OCI-LY1 (cell line): ENCODE data around the gene PRKCZ.
"Not testable (repeated sequence)": the region's sequence is repeated elsewhere in the genome, so short reads cannot be mapped to it uniquely, and the experiment has no call there.

ENCODE experiments used
- H2AFZ ChIP-seq: fragments of 200-600 bp; sonication (generic), shearing (Covaris generic); 2 replicates; pipeline ENCODE4 v1.6.0; 2014; ENCODE audit warnings: antibody characterized with exemption, mild to moderate bottlenecking, low read length
- H3F3A ChIP-seq: fragments of 200-600 bp; sonication (generic), shearing (Covaris generic); 2 replicates; pipeline ENCODE4 v1.6.0; 2014; ENCODE audit warnings: mild to moderate bottlenecking, antibody characterized with exemption, low read length, moderate library complexity; ENCODE audit not compliant: insufficient read depth
- H3K27ac ChIP-seq: fragments of 200-600 bp; sonication (generic); 2 replicates; pipeline ENCODE4 v1.5.1; 2014; ENCODE audit warnings: low read length, mixed run types, mild to moderate bottlenecking, low read depth; ENCODE audit not compliant: poor library complexity, severe bottlenecking
- H3K27me3 ChIP-seq: fragments of 200-600 bp; sonication (generic); 2 replicates; pipeline ENCODE4 v1.6.0; 2014; ENCODE audit warnings: antibody characterized with exemption, mild to moderate bottlenecking, low read length, moderate library complexity; ENCODE audit not compliant: insufficient read depth
- H3K36me3 ChIP-seq: fragments of 200-600 bp; sonication (generic); 2 replicates; pipeline ENCODE4 v1.6.1; 2014; ENCODE audit warnings: mild to moderate bottlenecking, antibody characterized with exemption, low read length, moderate library complexity, mixed read lengths; ENCODE audit not compliant: insufficient read depth
- H3K4me1 ChIP-seq: fragments of 200-600 bp; sonication (generic); 2 replicates; pipeline ENCODE4 v1.5.1; 2014; ENCODE audit warnings: mild to moderate bottlenecking, low read length, moderate library complexity; ENCODE audit not compliant: insufficient read depth, severe bottlenecking
- H3K4me2 ChIP-seq: fragments of 200-600 bp; sonication (generic), shearing (Covaris generic); 2 replicates; pipeline ENCODE4 v1.6.1; 2014; ENCODE audit warnings: low read length
- H3K4me3 ChIP-seq: fragments of 200-600 bp; sonication (generic); 2 replicates; pipeline ENCODE4 v1.5.1; 2014; ENCODE audit warnings: low read length, low read depth, mild to moderate bottlenecking, mixed read lengths; ENCODE audit not compliant: poor library complexity, severe bottlenecking
- H3K79me2 ChIP-seq: fragments of 200-600 bp; shearing (Covaris generic); 2 replicates; pipeline ENCODE4 v1.6.1; 2016; ENCODE audit warnings: mixed run types, low read length, mixed read lengths; ENCODE audit not compliant: insufficient read depth
- H3K9ac ChIP-seq: fragments of 200-600 bp; sonication (generic), shearing (Covaris generic); 2 replicates; pipeline ENCODE4 v1.6.1; 2014; ENCODE audit warnings: mild to moderate bottlenecking, low read length, mixed read lengths
- H3K9me2 ChIP-seq: fragments of 200-600 bp; sonication (generic), shearing (Covaris generic); 2 replicates; pipeline ENCODE4 v1.6.1; 2014; ENCODE audit warnings: low read depth, mild to moderate bottlenecking, low read length, mixed read lengths
- H3K9me3 ChIP-seq: fragments of 200-600 bp; shearing (Covaris generic); 2 replicates; pipeline ENCODE4 v1.6.1; 2014; ENCODE audit warnings: low read length, mixed read lengths
- H4K20me1 ChIP-seq: fragments of 200-600 bp; sonication (generic), shearing (Covaris generic); 2 replicates; pipeline ENCODE4 v1.6.0; 2016; ENCODE audit warnings: mild to moderate bottlenecking, low read length; ENCODE audit not compliant: insufficient read depth
- CTCF ChIP-seq: fragments of 200-600 bp; sonication (generic), shearing (Covaris generic); IDR thresholded peaks from 2 replicates; pipeline ENCODE4 v1.5.1; 2017; ENCODE audit warnings: mild to moderate bottlenecking, antibody characterized with exemption, low read length, moderate library complexity, mixed read lengths
- EZH2 ChIP-seq: fragments of 200-600 bp; sonication (generic), shearing (Covaris generic); IDR thresholded peaks from 2 replicates; pipeline ENCODE4 v1.8.0; 2017; ENCODE audit warnings: borderline replicate concordance, mixed run types, mild to moderate bottlenecking, antibody characterized with exemption, low read length, moderate library complexity, mixed read lengths

The PRKCZ gene

GRCh38 chr1:2093055-2093454 is 42.8 kb downstream of the PRKCZ start:
- Histone ChIP-seq H2AFZ (no peak overlapping the region), H3K9ac (no peak overlapping the region), H3K4me2 (no peak overlapping the region), H3K36me3 (no peaks in the 10 kb centered on the region; the same call in 1 of the 2 replicates), H3K4me3 (no peak overlapping the region), H3K9me3 (peaks cover 4% of the 10 kb centered on the region; the same call in 1 of the 2 replicates), H3K27ac (no peak overlapping the region), H3K4me1 (no peaks in the 10 kb centered on the region), H3F3A (no peaks in the 10 kb centered on the region), H4K20me1 (no peaks in the 10 kb centered on the region), H3K79me2 (no peaks in the 10 kb centered on the region), H3K9me2 (no peaks in the 10 kb centered on the region), H3K27me3 (no peaks in the 10 kb centered on the region)
- TF ChIP-seq CTCF = no peak
- TF ChIP-seq EZH2 = no peak

GRCh38 chr1:2093636-2094035 is 43.4 kb downstream of the PRKCZ start:
- Histone ChIP-seq H3K27ac (no peak overlapping the region), H3K27me3 (no peaks in the 10 kb centered on the region), H3K9ac (no peak overlapping the region), H3K9me2 (no peaks in the 10 kb centered on the region), H3K36me3 (no peaks in the 10 kb centered on the region; the same call in 1 of the 2 replicates), H3F3A (no peaks in the 10 kb centered on the region), H2AFZ (no peak overlapping the region), H3K4me3 (no peak overlapping the region), H3K9me3 (peaks cover 7% of the 10 kb centered on the region; the same call in 1 of the 2 replicates), H3K79me2 (no peaks in the 10 kb centered on the region), H3K4me1 (no peaks in the 10 kb centered on the region), H4K20me1 (no peaks in the 10 kb centered on the region), H3K4me2 (no peak overlapping the region)
- TF ChIP-seq EZH2 (no peak), CTCF (no peak)

GRCh38 chr1:2094269-2095158 is 44.3 kb downstream of the PRKCZ start:
- H3K4me2 ChIP-seq, H4K20me1 ChIP-seq, H3K36me3 ChIP-seq, H3F3A ChIP-seq, H3K27me3 ChIP-seq, H3K27ac ChIP-seq, H3K79me2 ChIP-seq, H3K4me1 ChIP-seq, H2AFZ ChIP-seq, H3K9ac ChIP-seq, H3K9me2 ChIP-seq, H3K4me3 ChIP-seq, H3K9me3 ChIP-seq: not testable (repeated sequence)
